ENCODE results near the gene GRK2. TPM values are rescaled to one million over a fixed set of nuclear protein-coding genes. Genes with fewer than 3 reads are reported as not detected.

Gene GRK2
- total RNA-seq, 1 donor from 2014 or later = 92.7 TPM

DNA sequence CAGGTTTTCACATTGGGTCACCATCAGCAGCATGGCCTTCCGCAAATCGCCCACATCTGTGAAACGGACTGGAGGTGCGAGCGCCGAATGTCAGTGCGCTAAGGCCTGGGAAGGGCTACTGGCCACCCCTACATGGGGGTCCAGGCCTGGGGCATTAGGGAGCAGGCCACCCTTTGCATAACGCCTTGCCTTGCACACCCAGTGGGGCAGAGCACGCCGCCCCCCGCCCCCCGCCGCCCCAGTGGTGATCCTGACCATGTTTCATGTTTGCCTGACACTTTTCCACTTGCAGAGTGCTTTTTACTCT, 2.6 kb downstream of the GRK2 start:
- H3K27me3 Mint-ChIP-seq (ENCODE audit: unreplicated experiment) = peaks cover 22% of the 10 kb centered on the region

DNA sequence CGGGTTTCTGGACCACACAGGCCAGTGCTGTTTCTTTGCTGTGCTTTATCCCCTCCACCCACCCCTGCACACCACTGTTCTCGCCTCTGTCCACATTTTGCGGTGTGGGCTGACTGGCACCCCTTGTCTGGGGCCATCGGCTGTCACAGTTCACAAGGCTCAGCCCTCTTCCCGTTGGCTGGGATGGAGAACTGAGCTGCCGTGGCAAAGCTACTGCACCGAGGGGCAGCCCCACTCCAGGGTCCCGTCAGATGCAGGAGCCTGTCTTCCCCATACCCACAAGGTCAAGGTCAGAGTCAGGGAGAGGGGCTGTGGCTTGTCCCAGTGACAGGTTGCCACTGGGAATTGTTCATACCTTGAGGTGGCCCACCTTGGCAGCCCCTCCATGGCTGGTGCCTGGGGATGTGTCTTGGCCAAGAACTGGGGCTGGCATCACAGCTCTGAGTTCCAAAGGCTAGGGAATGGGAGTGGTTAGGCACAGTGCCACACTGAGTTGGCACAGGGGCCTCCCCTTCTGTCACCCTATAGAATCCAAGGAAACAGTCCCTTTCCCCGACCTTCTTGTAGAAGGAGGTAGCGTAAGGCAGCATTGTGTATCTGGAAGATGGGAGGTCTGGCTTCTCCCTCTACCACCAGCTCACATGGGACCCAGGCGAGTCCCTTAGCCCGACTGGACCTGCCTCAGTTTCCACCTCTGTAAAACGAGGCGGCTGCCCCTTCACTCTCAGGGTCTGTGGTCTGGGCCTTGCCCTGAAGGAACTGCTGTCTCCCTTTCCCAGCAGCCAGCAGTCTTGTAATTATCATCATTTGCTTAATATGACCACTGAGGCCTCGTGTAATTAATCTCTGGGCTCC, 3.4 kb downstream of the GRK2 start:
- H3K27ac Mint-ChIP-seq (ENCODE audit: unreplicated experiment) = peak overlapping the region; percentile 92
- no peaks in the 10 kb centered on the region for H3K9me3 Mint-ChIP-seq (ENCODE audit: unreplicated experiment)
- H3K4me3 Mint-ChIP-seq (ENCODE audit: unreplicated experiment) = peak overlapping the region; percentile 87
- DNase-seq (ENCODE audit: low spot score) = no peak
- TF ChIP-seq, protein P1, sequence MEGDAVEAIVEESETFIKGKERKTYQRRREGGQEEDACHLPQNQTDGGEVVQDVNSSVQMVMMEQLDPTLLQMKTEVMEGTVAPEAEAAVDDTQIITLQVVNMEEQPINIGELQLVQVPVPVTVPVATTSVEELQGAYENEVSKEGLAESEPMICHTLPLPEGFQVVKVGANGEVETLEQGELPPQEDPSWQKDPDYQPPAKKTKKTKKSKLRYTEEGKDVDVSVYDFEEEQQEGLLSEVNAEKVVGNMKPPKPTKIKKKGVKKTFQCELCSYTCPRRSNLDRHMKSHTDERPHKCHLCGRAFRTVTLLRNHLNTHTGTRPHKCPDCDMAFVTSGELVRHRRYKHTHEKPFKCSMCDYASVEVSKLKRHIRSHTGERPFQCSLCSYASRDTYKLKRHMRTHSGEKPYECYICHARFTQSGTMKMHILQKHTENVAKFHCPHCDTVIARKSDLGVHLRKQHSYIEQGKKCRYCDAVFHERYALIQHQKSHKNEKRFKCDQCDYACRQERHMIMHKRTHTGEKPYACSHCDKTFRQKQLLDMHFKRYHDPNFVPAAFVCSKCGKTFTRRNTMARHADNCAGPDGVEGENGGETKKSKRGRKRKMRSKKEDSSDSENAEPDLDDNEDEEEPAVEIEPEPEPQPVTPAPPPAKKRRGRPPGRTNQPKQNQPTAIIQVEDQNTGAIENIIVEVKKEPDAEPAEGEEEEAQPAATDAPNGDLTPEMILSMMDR (IDR thresholded peaks at IDR 0.05; ENCODE audit: unreplicated experiment) = no peak
- H3K36me3 Mint-ChIP-seq (ENCODE audit: low read depth, unreplicated experiment) = peaks cover 13% of the 10 kb centered on the region
- H3K27me3 Mint-ChIP-seq (ENCODE audit: unreplicated experiment) = peaks cover 22% of the 10 kb centered on the region
- peaks cover 55% of the 10 kb centered on the region for H3K4me1 Mint-ChIP-seq (ENCODE audit: unreplicated experiment)

More for the DNA sequence above, 2.6 kb downstream of the GRK2 start:
- no peaks in the 10 kb centered on the region for H3K9me3 Mint-ChIP-seq (ENCODE audit: unreplicated experiment)
- H3K27ac Mint-ChIP-seq (ENCODE audit: unreplicated experiment) = no peak overlapping the region
- peaks cover 52% of the 10 kb centered on the region for H3K4me1 Mint-ChIP-seq (ENCODE audit: unreplicated experiment)
- H3K36me3 Mint-ChIP-seq (ENCODE audit: low read depth, unreplicated experiment) = peaks cover 13% of the 10 kb centered on the region
- no peak for DNase-seq (ENCODE audit: low spot score)
- H3K4me3 Mint-ChIP-seq (ENCODE audit: unreplicated experiment) = no peak overlapping the region
- TF ChIP-seq, protein P1 (IDR thresholded peaks at IDR 0.05; ENCODE audit: unreplicated experiment) = no peak

DNA sequence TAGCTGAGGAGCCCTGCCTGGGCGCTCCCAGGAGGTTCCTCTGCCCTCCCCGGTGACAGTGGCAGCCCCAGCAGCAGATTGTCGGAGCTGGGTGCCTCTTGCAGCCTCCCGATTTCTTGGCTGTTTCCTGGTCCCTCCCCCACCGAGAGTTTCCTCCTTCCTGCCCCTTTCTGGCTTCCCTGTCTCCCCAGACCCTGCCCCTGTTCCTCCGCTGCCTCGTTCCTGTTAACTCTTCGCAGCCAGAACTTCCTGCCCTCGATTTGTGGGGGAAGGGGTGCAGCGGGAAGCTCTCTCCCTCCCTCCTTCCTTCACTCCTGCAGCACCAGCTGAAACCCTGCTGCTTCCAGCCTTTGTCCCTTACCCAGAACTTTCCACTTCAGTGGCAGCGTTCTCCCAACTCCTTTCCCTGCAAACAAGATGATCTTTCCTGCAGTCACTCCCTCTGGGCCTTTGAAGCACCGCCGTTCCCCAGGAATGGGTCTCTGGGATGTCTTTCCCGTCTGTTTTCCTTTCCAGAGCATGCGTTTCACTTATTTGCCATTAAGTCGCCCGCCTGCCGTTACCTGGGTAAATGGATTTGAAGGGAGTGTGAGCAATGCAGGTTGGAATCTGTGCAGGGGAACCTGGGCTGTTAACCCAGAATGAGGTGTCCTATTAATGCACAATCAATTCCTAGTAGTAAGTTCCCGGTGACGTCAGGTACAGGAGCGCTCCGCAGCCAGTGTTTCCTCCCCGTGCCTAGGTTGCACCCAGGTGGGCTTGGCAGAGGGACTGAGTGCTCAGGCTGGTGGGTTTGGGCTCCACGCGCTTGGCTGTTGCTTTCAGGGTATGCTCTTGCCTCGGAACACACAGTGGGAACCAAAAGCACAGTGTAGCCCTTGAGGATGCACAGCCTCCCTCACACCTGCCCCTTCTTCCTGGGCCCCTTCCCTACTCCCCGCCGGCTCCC, 4.3 kb downstream of the GRK2 start:
- peak overlapping the region; percentile 87 for H3K4me3 Mint-ChIP-seq (ENCODE audit: unreplicated experiment)
- H3K27me3 Mint-ChIP-seq (ENCODE audit: unreplicated experiment) = peaks cover 17% of the 10 kb centered on the region
- H3K4me1 Mint-ChIP-seq (ENCODE audit: unreplicated experiment) = peaks cover 62% of the 10 kb centered on the region
- no peaks in the 10 kb centered on the region for H3K9me3 Mint-ChIP-seq (ENCODE audit: unreplicated experiment)
- peaks cover 12% of the 10 kb centered on the region for H3K36me3 Mint-ChIP-seq (ENCODE audit: low read depth, unreplicated experiment)
- TF ChIP-seq, protein P1 (IDR thresholded peaks at IDR 0.05; ENCODE audit: unreplicated experiment) = no peak
- peak; percentile 67 for DNase-seq (ENCODE audit: low spot score)
- peak overlapping the region; percentile 92 for H3K27ac Mint-ChIP-seq (ENCODE audit: unreplicated experiment)

DNA sequence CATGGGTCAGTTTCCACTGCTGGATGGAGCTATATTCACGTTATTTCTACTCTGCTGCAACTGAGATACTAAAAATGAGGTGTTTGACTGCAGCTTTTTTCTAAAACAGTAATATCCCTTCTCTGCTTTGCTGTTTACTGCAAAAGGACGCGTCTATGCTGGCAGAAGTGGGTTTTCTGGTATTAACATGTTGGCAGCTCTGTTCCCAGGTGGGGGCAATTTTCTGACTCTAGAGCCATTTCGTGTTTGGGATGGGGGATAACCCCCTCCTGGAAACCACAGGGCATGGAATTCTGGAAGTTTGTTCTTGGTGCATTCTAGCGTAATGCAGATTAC, 4.9 kb downstream of the GRK2 start:
- H3K27ac Mint-ChIP-seq (ENCODE audit: unreplicated experiment) = peak overlapping the region; percentile 92
- no peaks in the 10 kb centered on the region for H3K9me3 Mint-ChIP-seq (ENCODE audit: unreplicated experiment)
- no peak for DNase-seq (ENCODE audit: low spot score)
- peaks cover 14% of the 10 kb centered on the region for H3K27me3 Mint-ChIP-seq (ENCODE audit: unreplicated experiment)
- peaks cover 7% of the 10 kb centered on the region for H3K36me3 Mint-ChIP-seq (ENCODE audit: low read depth, unreplicated experiment)
- H3K4me1 Mint-ChIP-seq (ENCODE audit: unreplicated experiment) = peaks cover 63% of the 10 kb centered on the region
- peak overlapping the region; percentile 87 for H3K4me3 Mint-ChIP-seq (ENCODE audit: unreplicated experiment)
- TF ChIP-seq, protein P1 (IDR thresholded peaks at IDR 0.05; ENCODE audit: unreplicated experiment) = no peak

Measured in endothelial cell (in vitro differentiated cells).